ENCODE data around the gene ANKS6.

GRCh38 chr9:98830554-98830953, 34.2 kb upstream of the ANKS6 start:
- no peak for TF ChIP-seq POLR2AphosphoS5 (IDR thresholded peaks at IDR 0.05)
- no peak for TF ChIP-seq CTCF (IDR thresholded peaks at IDR 0.05)
